Stimulated activated CD8-positive, alpha-beta memory T cell treated with anti-CD3 and anti-CD28 coated beads, Interleukin-12 subunit alpha, Interleukin-12 subunit beta, amount 100 ng/mL, for 1 hour (primary cell): ENCODE measurements around the gene EBNA1BP2.
"Not testable (repeated sequence)": the region's sequence is repeated elsewhere in the genome, so short reads cannot be mapped to it uniquely, and the experiment has no call there.

ENCODE experiments used
- DNase-seq: peaks from one replicate; pipeline ENCODE4 v3.0.0-alpha.2; 2020; ENCODE audit warnings: low read depth

Gene EBNA1BP2

GRCh38 chr1:43171876-43172526, at the start of gene EBNA1BP2, which contains the start of gene CFAP57:
Gene EBNA1BP2 (minus strand): TSS chr1:43172290. CDS start chr1:43172118, 172 bp downstream.
Gene CFAP57 (plus strand): TSS chr1:43172330. CDS start chr1:43172754, 424 bp downstream.
- peak; percentile 87 for DNase-seq

GRCh38 chr1:43221797-43222196, 49.7 kb upstream of the EBNA1BP2 start:
- no peak for DNase-seq

GRCh38 chr1:43220905-43221778, 49.1 kb upstream of the EBNA1BP2 start:
- DNase-seq, result no peak

GRCh38 chr1:43217747-43218146, 45.7 kb upstream of the EBNA1BP2 start:
- no peak for DNase-seq

- DNase-seq, result no peak
Measured at GRCh38 chr1:43214501-43215444, 42.7 kb upstream of the EBNA1BP2 start.

- DNase-seq, result not testable (repeated sequence)
Measured at GRCh38 chr1:43208277-43208676, 36.2 kb upstream of the EBNA1BP2 start.

GRCh38 chr1:43207229-43207853, 35.3 kb upstream of the EBNA1BP2 start:
- no peak for DNase-seq

- DNase-seq, result no peak
Measured at GRCh38 chr1:43206600-43207228, 34.6 kb upstream of the EBNA1BP2 start.

- no peak for DNase-seq
Measured at GRCh38 chr1:43205671-43206070, 33.6 kb upstream of the EBNA1BP2 start.

GRCh38 chr1:43204394-43204793, 32.3 kb upstream of the EBNA1BP2 start:
- DNase-seq, result no peak

- no peak for DNase-seq
Measured at GRCh38 chr1:43203859-43204258, 31.8 kb upstream of the EBNA1BP2 start.

- no peak for DNase-seq
Measured at GRCh38 chr1:43199093-43199726, 27.1 kb upstream of the EBNA1BP2 start.

- DNase-seq, result no peak
Measured at GRCh38 chr1:43197343-43198127, 25.4 kb upstream of the EBNA1BP2 start.

GRCh38 chr1:43194509-43194908, 22.4 kb upstream of the EBNA1BP2 start:
- no peak for DNase-seq

GRCh38 chr1:43188106-43188505, 16.0 kb upstream of the EBNA1BP2 start:
- no peak for DNase-seq

- DNase-seq, result no peak
Measured at GRCh38 chr1:43184995-43185394, 12.9 kb upstream of the EBNA1BP2 start.

- no peak for DNase-seq
Measured at GRCh38 chr1:43184388-43184787, 12.3 kb upstream of the EBNA1BP2 start.

- DNase-seq, result no peak
Measured at GRCh38 chr1:43177691-43178090, 5.6 kb upstream of the EBNA1BP2 start.

- no peak for DNase-seq
Measured at GRCh38 chr1:43174873-43175272, 2.8 kb upstream of the EBNA1BP2 start.

- peak; percentile 78 for DNase-seq
Measured at GRCh38 chr1:43172527-43172972, 460 bp upstream of the EBNA1BP2 start.
